HG03139 (cell line): ENCODE measurements around the gene OR2T35.

Experiments used
- ATAC-seq: cut with Tn5 transposase; IDR thresholded peaks from one replicate; pipeline ENCODE4 v1.9.1; 2021; ENCODE audit not compliant: unreplicated experiment

Gene OR2T35

GRCh38 chr1:248627971-248628844 is 16.9 kb downstream of the OR2T35 start:
- peak; percentile 72 for ATAC-seq

GRCh38 chr1:248625971-248626370 is 19.1 kb downstream of the OR2T35 start:
- ATAC-seq, result no peak

GRCh38 chr1:248625166-248625565 is 19.9 kb downstream of the OR2T35 start:
- no peak for ATAC-seq

- ATAC-seq, result peak; percentile 94
Measured at GRCh38 chr1:248622570-248623001, 22.5 kb downstream of the OR2T35 start.

GRCh38 chr1:248621770-248622169 is 23.3 kb downstream of the OR2T35 start:
- ATAC-seq, result no peak

GRCh38 chr1:248618878-248619277 is 26.2 kb downstream of the OR2T35 start:
- ATAC-seq, result no peak

GRCh38 chr1:248618119-248618518 is 27.0 kb downstream of the OR2T35 start:
- ATAC-seq, result no peak

- ATAC-seq, result no peak
Measured at GRCh38 chr1:248613742-248614141, 31.3 kb downstream of the OR2T35 start.

- no peak for ATAC-seq
Measured at GRCh38 chr1:248611883-248612414, 33.1 kb downstream of the OR2T35 start.

- ATAC-seq, result no peak
Measured at GRCh38 chr1:248610301-248610700, 34.8 kb downstream of the OR2T35 start.

- no peak for ATAC-seq
Measured at GRCh38 chr1:248599396-248599795, 45.7 kb downstream of the OR2T35 start.

GRCh38 chr1:248597589-248597988 is 47.5 kb downstream of the OR2T35 start, which contains the start of gene OR2T10:
OR2T10 (minus strand) TSS chr1:248597700; CDS start chr1:248593768, 3,932 bp downstream.
- ATAC-seq, result no peak

GRCh38 chr1:248596615-248597014 is 48.5 kb downstream of the OR2T35 start:
- peak; percentile 58 for ATAC-seq

- ATAC-seq, result no peak
Measured at GRCh38 chr1:248593226-248593625, 51.9 kb downstream of the OR2T35 start.

GRCh38 chr1:248592655-248593054 is 52.4 kb downstream of the OR2T35 start:
- no peak for ATAC-seq

GRCh38 chr1:248590055-248590454 is 55.0 kb downstream of the OR2T35 start:
- no peak for ATAC-seq

- ATAC-seq, result no peak
Measured at GRCh38 chr1:248589334-248589733, 55.7 kb downstream of the OR2T35 start.
